ENCODE results near the gene ITPRIP. TPM values are rescaled to one million over a fixed set of nuclear protein-coding genes. Genes with fewer than 3 reads are reported as not detected.
A peak's percentile ranks its signal among the peaks of the same experiment; 100 is the strongest.

Gene ITPRIP, protein sequence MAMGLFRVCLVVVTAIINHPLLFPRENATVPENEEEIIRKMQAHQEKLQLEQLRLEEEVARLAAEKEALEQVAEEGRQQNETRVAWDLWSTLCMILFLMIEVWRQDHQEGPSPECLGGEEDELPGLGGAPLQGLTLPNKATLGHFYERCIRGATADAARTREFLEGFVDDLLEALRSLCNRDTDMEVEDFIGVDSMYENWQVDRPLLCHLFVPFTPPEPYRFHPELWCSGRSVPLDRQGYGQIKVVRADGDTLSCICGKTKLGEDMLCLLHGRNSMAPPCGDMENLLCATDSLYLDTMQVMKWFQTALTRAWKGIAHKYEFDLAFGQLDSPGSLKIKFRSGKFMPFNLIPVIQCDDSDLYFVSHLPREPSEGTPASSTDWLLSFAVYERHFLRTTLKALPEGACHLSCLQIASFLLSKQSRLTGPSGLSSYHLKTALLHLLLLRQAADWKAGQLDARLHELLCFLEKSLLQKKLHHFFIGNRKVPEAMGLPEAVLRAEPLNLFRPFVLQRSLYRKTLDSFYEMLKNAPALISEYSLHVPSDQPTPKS
- total RNA-seq, result 37.0 TPM
- long read RNA-seq, full-length matches to known transcripts, result 30 of 67 reads
- long read RNA-seq, partial matches to known transcripts, result 0 of 67 reads
- long read RNA-seq, other reads (novel, unspliced or antisense), result 37 of 67 reads

GRCh38 chr10:104337985-104338735 lies at the start of gene ITPRIP:
Gene ITPRIP, minus strand, starts transcription at chr10:104338465. Its CDS starts 22,414 bp downstream, at chr10:104316051.
- intact Hi-C loops (cut with DNase I), result no loop called here
- H3K36me3 ChIP-seq, result no peaks in the 10 kb centered on the region
- H3K9me3 ChIP-seq, result no peaks in the 10 kb centered on the region
- H3K27ac ChIP-seq, result peak within 1 kb of the TSS; percentile 99
- peak; percentile 89 for DNase-seq
- no peaks in the 10 kb centered on the region for H3K27me3 ChIP-seq (ENCODE audit: low read depth)
- peak; percentile 23 for TF ChIP-seq CTCF (IDR thresholded peaks at IDR 0.05)
- H3K4me3 ChIP-seq, result peak within 1 kb of the TSS; percentile 97
- peak; percentile 86 to 87 for ATAC-seq
- H3K4me1 ChIP-seq, result peaks cover 57% of the 10 kb centered on the region

GRCh38 chr10:104387130-104387888 lies 49.0 kb upstream of the ITPRIP start:
- Histone ChIP-seq H3K27me3 (ENCODE audit: low read depth) (peaks cover 6% of the 10 kb centered on the region), H3K9me3 (no peaks in the 10 kb centered on the region), H3K27ac (no peak overlapping the region), H3K4me1 (no peaks in the 10 kb centered on the region), H3K4me3 (no peak overlapping the region), H3K36me3 (no peaks in the 10 kb centered on the region)
- no peak for DNase-seq
- intact Hi-C loops (cut with DNase I), result no loop called here
- TF ChIP-seq CTCF (IDR thresholded peaks at IDR 0.05), result no peak
- no peak for ATAC-seq

GRCh38 chr10:104380336-104380735 lies 42.1 kb upstream of the ITPRIP start:
- intact Hi-C loops (cut with DNase I), result no loop called here
- Histone ChIP-seq H3K27me3 (ENCODE audit: low read depth) (peaks cover 6% of the 10 kb centered on the region), H3K36me3 (no peaks in the 10 kb centered on the region), H3K9me3 (no peaks in the 10 kb centered on the region), H3K4me1 (no peaks in the 10 kb centered on the region), H3K27ac (no peak overlapping the region), H3K4me3 (no peak overlapping the region)
- no peak for TF ChIP-seq CTCF (IDR thresholded peaks at IDR 0.05)
- DNase-seq (no peak), ATAC-seq (no peak)

- DNase-seq (no peak), ATAC-seq (no peak)
- Histone ChIP-seq H3K27ac (no peak overlapping the region), H3K27me3 (ENCODE audit: low read depth) (no peaks in the 10 kb centered on the region), H3K4me3 (no peak overlapping the region), H3K4me1 (no peaks in the 10 kb centered on the region), H3K9me3 (no peaks in the 10 kb centered on the region), H3K36me3 (no peaks in the 10 kb centered on the region)
- intact Hi-C loops (cut with DNase I), result no loop called here
- TF ChIP-seq CTCF (IDR thresholded peaks at IDR 0.05), result no peak
Measured at GRCh38 chr10:104376784-104377300, 38.6 kb upstream of the ITPRIP start.

GRCh38 chr10:104374591-104374990 lies 36.3 kb upstream of the ITPRIP start:
- ATAC-seq (no peak), DNase-seq (no peak)
- H3K27me3 ChIP-seq (ENCODE audit: low read depth), result no peaks in the 10 kb centered on the region
- H3K9me3 ChIP-seq, result no peaks in the 10 kb centered on the region
- intact Hi-C loops (cut with DNase I), result no loop called here
- no peak overlapping the region for H3K4me3 ChIP-seq
- H3K27ac ChIP-seq, result no peak overlapping the region
- H3K4me1 ChIP-seq, result no peaks in the 10 kb centered on the region
- no peaks in the 10 kb centered on the region for H3K36me3 ChIP-seq
- no peak for TF ChIP-seq CTCF (IDR thresholded peaks at IDR 0.05)
